ENCODE measurements around the gene GLS2. TPM values are rescaled to one million over a fixed set of nuclear protein-coding genes. Genes with fewer than 3 reads are reported as not detected.

GLS2 gene
- total RNA-seq, 1 donor from 2014 or later = 2.3 TPM

GRCh38 chr12:56490360-56490759 lies 2.4 kb upstream of the GLS2 start:
- no peak for DNase-seq (ENCODE audit: low spot score)
- H3K4me2 ChIP-seq = no peak overlapping the region
- peaks cover 9% of the 10 kb centered on the region for H3K4me1 Mint-ChIP-seq
- no peaks in the 10 kb centered on the region for H3K4me1 ChIP-seq
- H3K36me3 ChIP-seq = no peaks in the 10 kb centered on the region
- H3K4me3 ChIP-seq = no peak overlapping the region
- peaks cover 1% of the 10 kb centered on the region for H3K36me3 Mint-ChIP-seq
- no peaks in the 10 kb centered on the region for H3K79me2 ChIP-seq (ENCODE audit: low read depth)
- no peak for TF ChIP-seq EZH2phosphoT487 (IDR thresholded peaks at IDR 0.05)
- TF ChIP-seq CTCF (IDR thresholded peaks at IDR 0.05) = no peak
- no peak overlapping the region for H3K27ac ChIP-seq
- H3K27me3 Mint-ChIP-seq (ENCODE audit: insufficient read depth, low read depth) = peaks cover 46% of the 10 kb centered on the region
- peaks cover 71% of the 10 kb centered on the region for H3K27me3 ChIP-seq
- peaks cover 4% of the 10 kb centered on the region for H3F3A ChIP-seq (ENCODE audit: low read depth)
- no peak overlapping the region for H3K9ac ChIP-seq
- H3K9me3 ChIP-seq (ENCODE audit: low read depth) = peaks cover 7% of the 10 kb centered on the region
- H3K4me3 Mint-ChIP-seq = no peak overlapping the region
- H2AFZ ChIP-seq (replicated peaks) = no peak overlapping the region
- no peaks in the 10 kb centered on the region for H4K20me1 ChIP-seq (ENCODE audit: low read depth)
- H3K9me3 Mint-ChIP-seq = peaks cover 28% of the 10 kb centered on the region
- no peak overlapping the region for H3K27ac Mint-ChIP-seq

- H3K27ac ChIP-seq = no peak overlapping the region
- TF ChIP-seq EZH2 (IDR thresholded peaks at IDR 0.05) (peak; percentile 86), CTCF (IDR thresholded peaks at IDR 0.05) (no peak)
- no peaks in the 10 kb centered on the region for H3K9me3 ChIP-seq (ENCODE audit: low read depth)
- H3K79me2 ChIP-seq (ENCODE audit: low read depth) = no peaks in the 10 kb centered on the region
- H3K27me3 ChIP-seq = peaks cover 73% of the 10 kb centered on the region
- Mint-ChIP-seq H3K36me3 (peaks cover 1% of the 10 kb centered on the region), H3K27me3 (ENCODE audit: insufficient read depth, low read depth) (peaks cover 44% of the 10 kb centered on the region), H3K4me3 (peak overlapping the region; percentile 89), H3K27ac (no peak overlapping the region), H3K9me3 (peaks cover 17% of the 10 kb centered on the region), H3K4me1 (peaks cover 9% of the 10 kb centered on the region)
- peak overlapping the region; percentile 91 for H3K4me2 ChIP-seq
- peak; percentile 66 for DNase-seq (ENCODE audit: low spot score)
- no peaks in the 10 kb centered on the region for H3K4me1 ChIP-seq
- no peaks in the 10 kb centered on the region for H3K36me3 ChIP-seq
- peaks cover 9% of the 10 kb centered on the region for H3F3A ChIP-seq (ENCODE audit: low read depth)
- H4K20me1 ChIP-seq (ENCODE audit: low read depth) = no peaks in the 10 kb centered on the region
- no peak overlapping the region for H3K9ac ChIP-seq
- peak overlapping the region; percentile 86 for H2AFZ ChIP-seq (replicated peaks)
- H3K4me3 ChIP-seq = peak overlapping the region; percentile 66
Measured at GRCh38 chr12:56487448-56488040, 417 bp downstream of the GLS2 start.

DNA sequence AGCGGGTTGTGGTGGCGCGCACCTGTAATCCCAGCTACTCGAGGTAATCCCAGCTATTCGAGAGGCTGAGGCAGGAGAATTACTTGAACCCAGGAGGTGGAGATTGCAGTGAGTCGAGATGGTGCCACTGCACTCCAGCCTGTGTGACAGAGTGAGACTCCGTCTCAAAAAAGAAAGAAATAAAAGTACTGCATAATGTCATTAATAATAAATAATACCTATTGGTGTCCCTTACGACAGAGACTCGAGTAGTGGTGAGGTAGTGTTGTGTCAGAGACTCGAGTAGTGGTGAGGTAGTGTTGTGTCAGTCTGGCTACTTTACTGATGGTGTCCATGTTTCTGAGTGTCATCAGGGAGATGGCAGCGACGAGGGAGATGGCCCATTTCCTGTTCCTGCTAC lies 1.3 kb downstream of the GLS2 start:
- no peaks in the 10 kb centered on the region for H3K4me1 ChIP-seq
- no peaks in the 10 kb centered on the region for H3K79me2 ChIP-seq (ENCODE audit: low read depth)
- peak overlapping the region; percentile 89 for H3K4me3 Mint-ChIP-seq
- H3K9me3 Mint-ChIP-seq = peaks cover 15% of the 10 kb centered on the region
- no peak overlapping the region for H3K4me2 ChIP-seq
- no peak overlapping the region for H3K27ac Mint-ChIP-seq
- peaks cover 44% of the 10 kb centered on the region for H3K27me3 Mint-ChIP-seq (ENCODE audit: insufficient read depth, low read depth)
- no peak for DNase-seq (ENCODE audit: low spot score)
- peaks cover 9% of the 10 kb centered on the region for H3K4me1 Mint-ChIP-seq
- H4K20me1 ChIP-seq (ENCODE audit: low read depth) = no peaks in the 10 kb centered on the region
- peaks cover 1% of the 10 kb centered on the region for H3K36me3 Mint-ChIP-seq
- peaks cover 9% of the 10 kb centered on the region for H3F3A ChIP-seq (ENCODE audit: low read depth)
- H3K36me3 ChIP-seq = no peaks in the 10 kb centered on the region
- H3K9ac ChIP-seq = no peak overlapping the region
- H3K27ac ChIP-seq = no peak overlapping the region
- H3K4me3 ChIP-seq = no peak overlapping the region
- H3K27me3 ChIP-seq = peaks cover 65% of the 10 kb centered on the region
- TF ChIP-seq CTCF (IDR thresholded peaks at IDR 0.05) = no peak
- no peak for TF ChIP-seq EZH2phosphoT487 (IDR thresholded peaks at IDR 0.05)
- H3K9me3 ChIP-seq (ENCODE audit: low read depth) = no peaks in the 10 kb centered on the region
- H2AFZ ChIP-seq (replicated peaks) = no peak overlapping the region

Data from neural progenitor cell (in vitro differentiated cells).